D341Med (cell line): ENCODE data around the gene ADSS1.

Experiments
- DNase-seq: peaks from one replicate; pipeline ENCODE4 v3.0.0; 2012; ENCODE audit warnings: low spot score

Gene ADSS1

DNA sequence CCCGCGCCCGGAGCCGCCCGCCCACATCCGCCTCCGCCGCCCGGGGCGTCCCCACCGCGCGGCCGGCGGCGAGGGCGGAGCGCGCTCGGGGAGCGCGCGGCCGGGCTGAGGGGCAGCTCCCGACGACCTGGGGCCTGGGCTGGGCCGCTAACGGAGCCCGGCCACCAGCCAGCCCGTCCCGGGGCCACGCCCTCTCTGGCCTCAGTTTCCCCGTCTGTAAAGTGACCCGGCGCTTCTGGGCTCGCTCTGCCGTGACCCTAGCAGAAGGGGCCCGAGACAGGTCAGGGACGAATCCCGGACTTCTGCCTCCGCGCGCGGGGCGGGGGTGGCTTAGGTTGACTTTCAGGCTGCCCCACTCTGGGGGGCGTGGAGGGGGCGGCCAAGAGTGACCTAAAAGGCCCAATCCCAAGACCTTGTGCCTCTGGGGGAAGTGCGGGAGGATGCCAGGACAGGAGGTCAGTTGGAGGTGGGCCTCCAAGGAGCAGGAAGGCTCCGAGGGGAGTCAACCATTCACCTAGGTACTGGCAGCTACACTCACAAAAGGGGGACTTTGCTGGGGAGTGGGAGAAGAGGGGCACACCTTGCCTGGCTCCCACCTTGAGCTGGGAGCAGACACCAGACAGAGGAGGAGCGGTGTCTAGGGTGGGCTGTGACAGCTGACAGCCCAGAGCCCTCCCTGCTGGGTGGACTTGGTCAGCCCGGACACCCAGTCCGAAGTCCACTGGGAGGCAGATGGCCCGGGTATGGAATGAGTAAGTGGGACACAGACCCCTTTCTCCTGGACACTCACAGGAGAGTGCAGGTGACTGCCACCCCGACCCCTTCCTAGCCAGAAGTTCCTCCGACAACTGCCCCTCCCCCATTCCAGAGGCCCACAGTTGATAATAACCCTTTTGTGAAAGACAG lies 72.0 kb downstream of the ADSS1 start:
- peak; percentile 94 for DNase-seq

DNA sequence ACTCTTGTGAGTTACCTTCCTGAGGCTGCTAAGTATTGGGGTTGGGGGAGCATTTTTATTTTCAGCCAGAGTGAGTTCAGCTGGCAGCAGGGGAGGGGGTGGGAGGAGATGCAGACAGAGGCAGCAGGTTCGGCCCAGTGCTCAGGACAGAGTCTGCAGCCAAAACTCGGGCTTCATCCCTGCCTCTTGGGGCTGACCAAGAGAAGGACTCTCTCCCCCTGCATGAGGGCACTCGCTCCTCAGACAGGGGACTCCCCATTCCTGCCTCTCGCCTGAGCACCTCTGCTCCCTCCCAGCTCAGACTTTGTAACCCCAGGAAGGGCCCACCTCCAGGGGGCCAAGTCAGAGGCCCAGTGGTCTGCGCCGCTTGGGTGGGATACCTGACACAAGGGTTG lies 72.7 kb downstream of the ADSS1 start:
- DNase-seq, result no peak
